GM12892 (cell line): Measurements from ENCODE around the gene VWC2. TPM values are rescaled to one million over a fixed set of nuclear protein-coding genes. Genes with fewer than 3 reads are reported as not detected.

Experiments used
- DNase-seq: peaks from one replicate; pipeline ENCODE4 v3.0.0; 2011; ENCODE audit not compliant: insufficient read length
- FAIRE-seq: peaks from 2 replicates; lab custom pipeline; 2011; peaks lifted over from hg19 to GRCh38; lab: Jason Lieb, UNC
- POLR2A ChIP-seq: IDR thresholded peaks from 2 replicates; pipeline ENCODE4 v1.6.1; 2011; ENCODE audit warnings: low read depth, low read length, control low read depth
- POLR2AphosphoS5 ChIP-seq: IDR thresholded peaks from 2 replicates; pipeline ENCODE4 v1.6.1; 2011; ENCODE audit warnings: low read depth, low read length, control low read depth
- TAF1 ChIP-seq: IDR thresholded peaks from 2 replicates; pipeline ENCODE4 v1.6.1; 2011; ENCODE audit warnings: low read depth, mild to moderate bottlenecking, control low read depth, low read length, borderline replicate concordance
- polyA plus RNA-seq: library from polyadenylated mRNA; unstranded; fragments of >200 nt; gene quantifications from one replicate; pipeline ENCODE4 v1.2.1, GENCODE V29; 2012; ENCODE audit warnings: missing spikeins, inconsistent platforms; ENCODE audit not compliant: missing spikeins

VWC2 gene
- polyA plus RNA-seq, result not detected

DNA sequence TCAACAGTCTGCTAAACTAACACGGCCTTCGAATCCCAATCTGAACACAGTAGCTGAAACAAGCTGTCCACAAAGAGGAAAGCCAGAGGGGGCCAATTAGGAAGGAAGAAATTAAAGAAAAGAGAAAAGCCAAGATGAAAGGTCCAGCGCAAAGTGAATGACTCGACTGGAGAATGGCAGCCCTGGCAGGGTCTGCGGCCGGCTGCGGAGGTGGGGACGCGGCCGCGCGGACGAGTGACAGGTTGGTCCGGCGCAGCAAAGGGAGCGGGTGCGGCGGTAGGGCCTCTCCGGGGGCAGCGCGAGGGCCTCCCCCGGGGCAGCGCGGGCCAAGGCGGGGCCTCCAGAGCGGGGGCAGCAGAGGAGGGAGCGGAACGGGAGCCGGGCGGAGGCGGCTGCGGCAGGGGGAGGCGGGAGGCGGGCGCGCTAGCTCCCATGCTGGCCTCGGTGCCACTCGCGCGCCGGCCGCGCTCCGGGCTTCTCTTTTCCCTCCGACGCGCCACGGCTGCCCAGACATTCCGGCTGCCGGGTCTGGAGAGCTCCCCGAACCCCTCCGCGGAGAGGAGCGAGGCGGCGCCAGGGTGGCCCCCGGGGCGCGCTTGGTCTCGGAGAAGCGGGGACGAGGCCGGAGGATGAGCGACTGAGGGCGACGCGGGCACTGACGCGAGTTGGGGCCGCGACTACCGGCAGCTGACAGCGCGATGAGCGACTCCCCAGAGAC, at the start of gene VWC2:
VWC2 (plus strand) TSS at position 421 of the 718 bp plus-strand sequence. CDS start 1,798 bp downstream, outside the sequence.
- TF ChIP-seq POLR2AphosphoS5 (no peak), POLR2A (no peak), TAF1 (no peak)

DNA sequence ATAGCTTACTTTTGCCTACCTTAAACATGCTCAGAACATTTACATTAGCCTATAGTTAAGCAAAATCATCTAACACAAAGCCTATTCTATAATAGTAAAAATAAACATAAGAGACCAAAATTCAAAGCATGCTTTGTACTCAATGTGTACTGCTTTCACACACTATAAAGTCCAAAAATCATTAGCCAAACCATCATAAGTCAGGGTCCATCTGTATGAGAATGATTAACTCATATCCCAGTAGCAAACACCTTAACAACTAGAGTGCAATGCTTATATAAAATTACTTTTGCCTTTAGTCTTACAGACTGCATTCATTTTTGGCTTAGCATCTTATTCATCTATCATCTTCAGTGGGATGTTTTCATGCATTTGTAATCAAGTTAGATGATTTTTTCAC, 49.4 kb upstream of the VWC2 start:
- TF ChIP-seq POLR2A (no peak), TAF1 (no peak), POLR2AphosphoS5 (no peak)
- FAIRE-seq (no peak), DNase-seq (no peak)

More for the DNA sequence above, at the start of gene VWC2:
- DNase-seq, result peak; percentile 39
- no peak for FAIRE-seq

DNA sequence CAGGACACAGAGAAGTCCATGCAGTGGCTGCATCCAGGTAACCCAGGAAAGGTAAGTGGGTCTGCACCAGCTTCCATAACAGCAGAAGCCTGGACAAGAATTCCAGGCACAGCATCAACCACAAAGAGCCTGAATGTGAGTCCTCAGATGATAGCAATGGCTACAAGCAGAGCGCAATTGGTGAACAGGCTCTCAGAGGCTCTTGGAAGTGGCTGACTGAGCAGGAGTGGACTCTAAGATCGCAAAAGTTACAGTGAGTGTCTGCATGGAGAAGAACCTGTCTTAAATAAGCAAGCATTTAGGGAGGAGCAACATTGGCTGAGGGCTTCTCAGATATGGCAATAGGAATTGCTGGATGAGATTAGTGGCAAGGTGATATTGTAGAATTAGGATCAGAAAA, 41.6 kb upstream of the VWC2 start:
- no peak for FAIRE-seq
- no peak for DNase-seq
- no peak for TF ChIP-seq POLR2AphosphoS5
- no peak for TF ChIP-seq TAF1
- TF ChIP-seq POLR2A, result no peak

DNA sequence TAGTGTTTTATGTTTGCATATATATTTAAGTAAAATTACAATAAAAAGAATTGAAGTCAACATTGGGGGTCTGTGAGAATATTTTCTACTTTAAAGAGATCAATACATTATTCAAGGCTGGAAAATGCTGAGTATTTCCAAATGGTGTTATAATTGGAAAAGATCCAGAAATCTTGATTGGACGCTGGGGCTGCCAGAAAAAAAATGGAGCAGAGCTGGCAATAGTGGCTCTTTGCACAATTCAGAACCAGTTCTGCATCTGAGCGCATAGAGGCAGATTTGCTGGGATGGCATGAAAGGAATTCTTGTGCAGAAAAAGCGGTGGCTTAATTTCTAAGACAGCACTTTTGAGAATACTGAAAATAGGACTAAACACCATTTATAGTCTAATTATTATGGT, 10.8 kb upstream of the VWC2 start:
- FAIRE-seq (no peak), DNase-seq (no peak)
- TF ChIP-seq TAF1 (no peak), POLR2A (no peak), POLR2AphosphoS5 (no peak)

DNA sequence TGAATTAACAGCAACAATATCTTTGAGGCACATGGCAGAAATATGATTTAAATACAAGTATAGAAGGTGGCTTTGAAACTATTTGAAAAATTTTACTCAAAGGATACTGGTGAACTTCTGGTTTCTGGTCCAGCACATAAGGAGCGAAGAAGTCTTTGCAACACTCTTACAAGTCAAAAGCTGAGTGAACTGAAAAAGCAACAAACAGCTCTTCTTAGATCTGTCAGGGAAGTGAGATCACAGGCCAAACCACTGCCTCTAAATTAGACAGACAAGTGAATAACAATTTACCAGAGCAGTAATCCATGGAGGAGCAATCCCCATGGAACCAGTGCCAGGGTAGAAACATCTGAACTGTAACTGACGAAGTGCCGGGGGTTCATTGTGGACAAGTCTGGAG, 9.6 kb upstream of the VWC2 start:
- FAIRE-seq, result peak; percentile 79
- TF ChIP-seq TAF1 (no peak), POLR2AphosphoS5 (no peak), POLR2A (no peak)

DNA sequence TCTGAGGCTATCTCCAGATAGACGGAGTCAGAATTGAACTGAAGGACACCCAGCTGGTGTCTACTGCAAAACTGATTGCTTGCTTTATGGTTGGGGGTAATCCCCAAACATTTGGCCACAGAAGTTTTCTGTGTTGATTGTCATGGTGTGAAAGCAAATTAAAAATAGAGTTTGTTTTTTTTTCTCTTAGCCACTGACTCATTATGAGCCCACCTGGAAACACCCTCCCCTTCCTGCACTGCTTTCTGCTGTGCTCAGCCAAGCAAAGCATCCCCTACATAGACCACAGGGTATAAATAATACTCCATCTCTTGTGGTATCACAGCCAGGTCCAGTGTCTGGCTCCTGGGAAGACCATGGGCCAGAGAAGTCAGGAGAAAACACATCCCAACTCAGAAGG, 6.5 kb upstream of the VWC2 start:
- FAIRE-seq, result peak; percentile 97
- peak; percentile 30 for DNase-seq
- TF ChIP-seq TAF1 (no peak), POLR2A (no peak), POLR2AphosphoS5 (no peak)

More for the DNA sequence above, 9.6 kb upstream of the VWC2 start:
- DNase-seq, result no peak

DNA sequence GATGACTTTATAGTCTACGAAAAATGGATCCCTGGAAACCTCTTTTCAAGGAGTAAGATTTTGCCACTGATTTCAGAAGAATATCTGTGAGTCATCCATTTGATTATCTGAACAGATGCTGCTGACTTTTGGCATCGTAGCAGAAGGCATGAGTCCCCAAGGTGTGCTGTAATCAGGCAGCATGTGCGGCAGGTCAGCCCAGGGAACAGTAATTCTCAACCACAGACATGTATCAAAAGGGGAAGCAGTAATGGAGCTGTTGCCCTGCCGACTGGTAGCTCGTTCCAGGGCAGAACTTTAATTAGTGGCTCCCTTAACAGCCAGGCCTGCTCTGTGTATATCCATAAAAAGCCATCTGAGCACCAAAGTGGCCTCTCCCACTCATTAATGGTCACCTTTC, 5.7 kb upstream of the VWC2 start:
- FAIRE-seq (peak; percentile 88), DNase-seq (no peak)
- TF ChIP-seq POLR2A (no peak), POLR2AphosphoS5 (no peak)

DNA sequence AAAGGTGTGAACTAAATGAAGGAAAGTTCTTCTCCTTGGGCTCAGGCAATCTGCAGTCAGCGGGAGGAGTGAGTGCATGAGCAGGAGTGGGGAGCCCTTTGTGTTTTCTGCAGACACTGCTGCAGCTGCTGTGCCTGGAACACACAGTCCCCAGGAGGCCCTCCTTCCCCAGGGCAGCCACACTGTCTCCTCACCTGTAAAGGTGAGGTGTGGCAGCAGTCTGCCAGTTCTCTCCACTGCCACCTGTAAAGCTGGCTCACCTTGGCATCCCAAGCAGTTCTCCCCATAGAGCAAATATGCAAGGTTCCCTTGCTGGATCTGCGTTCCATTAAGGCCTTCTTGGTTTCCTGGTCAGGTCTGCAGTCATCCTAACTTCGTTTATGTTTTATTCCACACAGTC, 5.2 kb upstream of the VWC2 start:
- no peak for DNase-seq
- TF ChIP-seq POLR2AphosphoS5, result no peak
- no peak for TF ChIP-seq POLR2A
- FAIRE-seq, result no peak

DNA sequence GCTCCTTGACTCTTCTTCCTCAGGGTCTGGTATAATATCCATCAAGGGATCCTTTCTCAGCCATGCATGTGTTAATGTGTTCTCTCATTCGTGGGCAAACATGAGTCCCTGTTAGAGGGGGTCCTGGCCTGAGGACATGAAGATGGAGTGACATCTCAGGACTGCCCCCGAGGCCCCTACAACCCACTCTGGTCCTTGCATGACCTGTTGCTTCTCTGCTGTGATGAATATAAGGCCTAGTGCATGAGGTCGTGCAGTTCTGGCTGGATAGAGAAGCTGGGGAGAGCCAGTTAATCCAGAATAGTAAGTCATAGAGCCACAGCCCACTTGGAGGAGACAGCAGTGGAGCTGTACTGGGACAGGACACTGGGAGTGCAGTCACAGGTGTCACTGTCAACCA, 4.6 kb upstream of the VWC2 start:
- TF ChIP-seq POLR2A, result no peak
- TF ChIP-seq TAF1, result no peak
- TF ChIP-seq POLR2AphosphoS5, result no peak
- FAIRE-seq (no peak), DNase-seq (no peak)

DNA sequence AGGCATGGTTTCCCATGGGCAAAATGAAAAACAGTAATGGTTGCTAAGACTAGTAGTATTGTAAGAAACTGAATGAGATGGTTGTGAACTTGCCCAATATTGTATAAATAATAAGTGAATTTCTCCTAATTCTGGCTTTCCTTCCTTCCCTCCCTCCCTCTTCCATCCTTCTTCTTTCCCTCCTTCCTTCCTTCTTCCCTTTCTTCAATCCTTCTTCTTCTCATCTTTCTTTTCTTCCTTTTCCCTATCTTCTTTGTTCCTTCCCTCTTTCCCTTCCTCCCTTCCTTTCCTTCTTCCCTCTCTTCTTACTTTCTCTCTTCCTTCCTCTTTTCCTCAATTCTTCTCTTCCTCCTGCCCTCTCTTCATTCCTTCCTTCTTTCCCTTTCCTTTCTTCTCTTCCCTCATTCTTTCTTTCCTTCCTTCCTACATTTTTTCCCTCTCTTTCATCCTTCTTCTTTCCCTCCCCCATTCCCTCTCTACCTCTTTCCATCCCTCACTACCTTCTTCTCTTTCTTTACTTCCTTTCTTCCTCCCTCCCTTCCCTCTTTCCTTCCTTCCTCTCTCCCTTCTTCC, 4.1 kb upstream of the VWC2 start:
- FAIRE-seq (no peak), DNase-seq (no peak)
- no peak for TF ChIP-seq TAF1
- no peak for TF ChIP-seq POLR2AphosphoS5
- no peak for TF ChIP-seq POLR2A

DNA sequence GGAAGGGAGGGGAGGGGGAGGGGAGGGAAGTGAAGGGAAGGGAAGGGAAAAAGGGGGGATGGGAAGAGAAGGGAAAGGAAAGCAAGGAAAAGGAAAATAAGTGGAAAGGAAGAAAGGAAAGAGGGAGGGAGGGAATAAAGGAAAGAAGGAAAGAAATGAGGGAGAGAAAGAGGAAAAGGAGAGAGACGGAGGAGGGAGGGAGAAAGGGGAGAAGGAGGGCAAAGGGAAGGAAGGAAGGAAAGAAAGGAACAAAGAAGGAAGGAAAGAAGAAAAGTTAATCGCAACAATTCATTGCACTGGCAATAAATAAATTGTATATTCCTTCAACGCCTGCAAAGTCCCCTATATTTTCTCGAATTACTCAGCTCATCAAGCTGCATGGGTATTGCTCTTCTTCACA, 2.6 kb upstream of the VWC2 start:
- DNase-seq (no peak), FAIRE-seq (no peak)
- TF ChIP-seq TAF1, result no peak
- no peak for TF ChIP-seq POLR2A
- TF ChIP-seq POLR2AphosphoS5, result no peak

DNA sequence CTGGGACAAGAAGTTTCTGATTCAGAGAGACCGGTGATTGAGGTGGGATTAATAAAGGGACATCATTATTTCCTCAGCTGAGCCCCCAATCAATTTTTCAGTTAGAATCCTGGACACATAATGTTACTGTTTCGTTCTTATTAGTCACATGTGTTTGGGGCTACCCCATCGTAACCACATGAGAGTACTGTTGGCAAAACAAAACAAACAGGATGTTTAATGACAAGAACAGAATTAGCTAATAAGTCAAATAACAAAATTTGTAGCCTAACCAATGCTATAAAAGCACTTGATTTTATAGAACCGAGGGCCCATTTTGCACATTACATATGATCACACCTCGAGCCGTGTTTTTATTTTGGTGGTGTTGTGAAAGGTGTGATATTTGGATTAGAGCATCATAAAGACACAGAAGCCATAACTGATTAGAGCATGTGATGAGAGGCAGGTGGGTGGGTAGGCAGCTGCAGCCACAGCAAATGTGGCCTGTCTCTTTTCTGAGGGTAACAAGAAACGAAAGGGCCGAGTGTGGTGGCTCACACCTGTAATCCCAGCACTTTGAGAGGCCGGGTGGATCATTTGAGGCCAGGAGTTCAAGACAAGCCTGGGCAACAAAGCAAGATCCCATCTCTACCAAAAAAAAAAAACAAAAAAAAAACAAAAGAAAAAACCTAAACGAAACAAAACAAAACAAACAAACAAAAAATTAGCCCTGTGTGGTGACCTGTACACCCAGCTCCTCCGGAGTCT, 1.8 kb upstream of the VWC2 start:
- DNase-seq, result no peak
- peak; percentile 73 for FAIRE-seq
- TF ChIP-seq POLR2A (no peak), TAF1 (no peak), POLR2AphosphoS5 (no peak)
